Esophagus muscularis mucosa (tissue), 4 donors: ENCODE data around the gene CC2D1A. TPM values are rescaled to one million over a fixed set of nuclear protein-coding genes. Genes with fewer than 3 reads are reported as not detected.

Experiments
- DNase-seq: peaks from one replicate; pipeline ENCODE4 v3.0.0-alpha.2; 2017; ENCODE audit errors: extremely low spot score
- H3K27ac ChIP-seq, 4 donors: fragments of 200-600 bp; sonication (generic); replicated peaks in 1 of 4; 1 replicate in 3 of 4; 2 replicates in 1 of 4; pipeline ENCODE4 v1.5.1; 2016 to 2019; ENCODE audit warnings: mild to moderate bottlenecking in 1 of 4
- H3K27me3 ChIP-seq, 4 donors: fragments of 200-600 bp; sonication (generic); one replicate each; pipeline versions ENCODE4 v1.5.1 to v1.6.0; 2016 to 2019
- H3K36me3 ChIP-seq, 4 donors: fragments of 200-600 bp; sonication (generic); one replicate each; pipeline ENCODE4 v1.5.1; 2016 to 2019
- H3K4me1 ChIP-seq, 4 donors: fragments of 200-600 bp; sonication (generic); one replicate each; pipeline ENCODE4 v1.5.1; 2016 to 2019
- H3K4me3 ChIP-seq, 4 donors: fragments of 200-600 bp; sonication (generic); 1 replicate in 2 of 4; 2 replicates in 2 of 4; pipeline ENCODE4 v1.5.1; 2016 to 2019; ENCODE audit warnings: mild to moderate bottlenecking in 4 of 4, moderate library complexity in 1 of 4
- H3K9me3 ChIP-seq, 4 donors: fragments of 200-600 bp; sonication (generic); 1 replicate in 3 of 4; 2 replicates in 1 of 4; pipeline ENCODE4 v1.5.1; 2016 to 2019
- EP300 ChIP-seq: sonication (generic); formaldehyde crosslinking; IDR thresholded peaks from one replicate; pipeline ENCODE4 v1.6.1; 2017; ENCODE audit warnings: antibody characterized with exemption
- POLR2A ChIP-seq: fragments of 450-650 bp; IDR thresholded peaks from one replicate; pipeline ENCODE4 v1.6.1; 2017; ENCODE audit warnings: antibody characterized with exemption, moderate library complexity, mild to moderate bottlenecking, low read depth
- POLR2AphosphoS5 ChIP-seq, 2 donors: sonication (generic); formaldehyde crosslinking; IDR thresholded peaks; one replicate each; pipeline ENCODE4 v1.6.1; 2017; ENCODE audit warnings: antibody characterized with exemption in 2 of 2
- WGBS: methylation state at CpG from one replicate; pipeline ENCODE4 v1.1.5; 2018; 5-methylcytosine and 5-hydroxymethylcytosine counted together
- intact Hi-C: fragments of 100-400 bp; cut with DNase I; formaldehyde crosslinking; loops from one replicate; pipeline ENCODE4 v1.15.1; 2023
- total RNA-seq, 4 donors: library from RNA; depleted of rRNA; stranded (reverse); fragments of >200 nt; gene quantifications; one replicate each; pipeline versions ENCODE4 v1.1.0 to v1.2.1, GENCODE V29; 2016
- TF ChIP-seq, protein P1 (sequence below), 3 experiments: fragments of 200-600 bp in 2 of 3; fragments of 450-650 bp in 1 of 3; sonication (generic) in 2 of 3; IDR thresholded peaks; one replicate each; pipeline ENCODE4 v1.5.1; 2017 to 2019; ENCODE audit warnings: antibody characterized with exemption in 3 of 3, mild to moderate bottlenecking in 2 of 3, moderate library complexity in 1 of 3

Gene CC2D1A
- total RNA-seq, 4 donors from 2014 or later, result 22.9 to 42.8 (median 33.6) TPM

DNA sequence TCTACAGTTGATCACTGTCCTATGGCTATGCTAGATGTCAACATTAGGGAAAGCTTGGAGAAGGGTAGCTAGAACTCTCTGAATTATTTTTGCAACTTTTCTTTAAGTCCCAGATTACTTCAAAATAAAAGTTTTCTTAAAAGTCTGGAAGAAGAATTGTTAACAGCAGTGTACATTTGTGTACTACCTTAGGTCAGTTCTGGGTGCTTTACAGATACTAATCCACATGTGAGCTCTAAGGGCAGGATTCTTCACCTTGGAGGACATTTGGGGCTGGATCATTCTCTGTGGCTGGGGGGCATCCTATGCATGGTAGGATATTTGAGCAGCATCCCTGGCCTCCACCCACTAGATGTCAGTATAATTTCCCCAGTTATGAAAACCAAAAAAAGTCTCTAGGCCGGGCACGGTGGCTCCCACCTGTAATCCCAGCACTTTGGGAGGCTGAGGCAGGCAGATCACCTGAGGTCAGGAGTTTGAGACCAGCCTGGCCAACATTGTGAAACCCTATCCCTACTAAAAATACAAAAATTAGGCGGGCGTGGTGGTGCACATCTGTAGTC is 2.9 kb upstream of the CC2D1A start:
- DNase-seq, result no peak
- H3K36me3 ChIP-seq, result no peaks in the 10 kb centered on the region
- H3K4me3 ChIP-seq, result no peak overlapping the region
- TF ChIP-seq POLR2A, result no peak
- TF ChIP-seq, protein P1, sequence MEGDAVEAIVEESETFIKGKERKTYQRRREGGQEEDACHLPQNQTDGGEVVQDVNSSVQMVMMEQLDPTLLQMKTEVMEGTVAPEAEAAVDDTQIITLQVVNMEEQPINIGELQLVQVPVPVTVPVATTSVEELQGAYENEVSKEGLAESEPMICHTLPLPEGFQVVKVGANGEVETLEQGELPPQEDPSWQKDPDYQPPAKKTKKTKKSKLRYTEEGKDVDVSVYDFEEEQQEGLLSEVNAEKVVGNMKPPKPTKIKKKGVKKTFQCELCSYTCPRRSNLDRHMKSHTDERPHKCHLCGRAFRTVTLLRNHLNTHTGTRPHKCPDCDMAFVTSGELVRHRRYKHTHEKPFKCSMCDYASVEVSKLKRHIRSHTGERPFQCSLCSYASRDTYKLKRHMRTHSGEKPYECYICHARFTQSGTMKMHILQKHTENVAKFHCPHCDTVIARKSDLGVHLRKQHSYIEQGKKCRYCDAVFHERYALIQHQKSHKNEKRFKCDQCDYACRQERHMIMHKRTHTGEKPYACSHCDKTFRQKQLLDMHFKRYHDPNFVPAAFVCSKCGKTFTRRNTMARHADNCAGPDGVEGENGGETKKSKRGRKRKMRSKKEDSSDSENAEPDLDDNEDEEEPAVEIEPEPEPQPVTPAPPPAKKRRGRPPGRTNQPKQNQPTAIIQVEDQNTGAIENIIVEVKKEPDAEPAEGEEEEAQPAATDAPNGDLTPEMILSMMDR (IDR thresholded peaks at IDR 0.05), result peak in 1 of 3 experiments; percentile 35
- peaks cover 0 to 7% (median 0%) of the 10 kb centered on the region in 4 donors for H3K27me3 ChIP-seq
- peaks cover 17 to 30% (median 21%) of the 10 kb centered on the region in 4 donors for H3K4me1 ChIP-seq
- WGBS, result 93% methylated on average over 4 of the region's 4 CpGs
- no peak overlapping the region for H3K27ac ChIP-seq
- intact Hi-C loops, result no loop called here
- H3K9me3 ChIP-seq, result no peaks in the 10 kb centered on the region

DNA sequence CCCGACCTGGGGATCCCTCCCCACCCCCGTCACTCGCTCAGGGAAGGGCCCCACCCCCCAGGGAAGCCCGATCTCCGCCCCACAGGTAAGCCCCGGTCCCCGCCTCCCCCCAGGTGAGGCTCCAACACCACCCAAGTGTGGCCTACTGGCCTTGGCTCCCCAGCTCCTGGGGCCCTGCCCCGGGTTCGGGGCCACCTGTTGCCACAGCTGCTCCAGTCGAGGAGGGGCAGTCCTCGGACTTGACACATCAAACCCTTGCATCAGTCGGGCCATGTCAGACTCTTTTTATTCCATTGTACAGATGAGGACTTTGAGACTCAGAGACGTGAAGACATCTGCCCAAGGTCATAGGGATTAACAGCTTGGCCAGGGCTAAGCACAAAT is 512 bp downstream of the CC2D1A start:
- intact Hi-C loops, result no loop called here
- no peak for TF ChIP-seq POLR2AphosphoS5 (IDR thresholded peaks at IDR 0.05)
- TF ChIP-seq POLR2A, result no peak
- TF ChIP-seq EP300, result no peak
- TF ChIP-seq, protein P1 (IDR thresholded peaks at IDR 0.05), result no peak

GRCh38 chr19:13906910-13907309 is 909 bp downstream of the CC2D1A start:
- 95% methylated on average over 5 of the region's 5 CpGs for WGBS
- TF ChIP-seq, protein P1 (IDR thresholded peaks at IDR 0.05), result no peak
- TF ChIP-seq EP300 (no peak), POLR2A (no peak), POLR2AphosphoS5 (IDR thresholded peaks at IDR 0.05) (no peak)
- H3K4me1 ChIP-seq, result peaks cover 17 to 27% (median 21%) of the 10 kb centered on the region in 4 donors
- DNase-seq, result no peak
- no peak overlapping the region for H3K27ac ChIP-seq
- peaks cover 10 to 28% (median 23%) of the 10 kb centered on the region in 4 donors for H3K36me3 ChIP-seq
- peaks cover 0 to 7% (median 0%) of the 10 kb centered on the region in 4 donors for H3K27me3 ChIP-seq
- H3K4me3 ChIP-seq, result peak overlapping the region; percentile 77 to 99 (median 90)
- intact Hi-C loops, result no loop called here
- H3K9me3 ChIP-seq, result no peaks in the 10 kb centered on the region

More for the DNA sequence above, 512 bp downstream of the CC2D1A start:
- peaks cover 17 to 27% (median 21%) of the 10 kb centered on the region in 4 donors for H3K4me1 ChIP-seq
- no peaks in the 10 kb centered on the region for H3K9me3 ChIP-seq
- peaks cover 0 to 7% (median 0%) of the 10 kb centered on the region in 4 donors for H3K27me3 ChIP-seq
- no peak for DNase-seq
- H3K36me3 ChIP-seq, result peaks cover 9 to 24% (median 21%) of the 10 kb centered on the region in 4 donors
- peak overlapping the region; percentile 68 to 77 (median 76) for H3K27ac ChIP-seq
- H3K4me3 ChIP-seq, result peak overlapping the region; percentile 77 to 99 (median 90)
- 0% methylated on average over 1 of the region's 13 CpGs for WGBS

DNA sequence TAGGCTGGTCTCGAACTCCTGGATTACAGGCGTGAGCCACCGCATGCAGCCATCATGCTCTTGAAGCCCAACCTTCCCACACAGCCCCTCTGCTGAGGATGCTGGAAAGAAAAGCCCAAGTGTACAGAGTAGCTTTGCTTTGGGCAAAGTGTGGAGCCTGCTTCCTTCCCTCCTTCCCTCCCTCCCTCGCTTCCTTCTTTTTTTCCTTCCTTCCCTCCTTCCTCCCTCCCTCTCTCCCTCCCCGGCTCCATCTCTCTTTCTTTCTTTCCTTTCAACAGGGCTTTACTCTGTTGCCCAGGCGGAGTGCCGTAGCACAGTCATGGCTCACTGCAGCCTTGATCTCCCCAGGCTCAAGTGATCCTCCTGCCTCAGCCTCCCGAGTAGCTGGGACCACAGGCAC is 2.7 kb downstream of the CC2D1A start:
- TF ChIP-seq POLR2AphosphoS5 (IDR thresholded peaks at IDR 0.05), result no peak
- TF ChIP-seq EP300, result no peak
- TF ChIP-seq, protein P1 (IDR thresholded peaks at IDR 0.05), result no peak
- TF ChIP-seq POLR2A, result no peak
- H3K27me3 ChIP-seq, result peaks cover 0 to 7% (median 0%) of the 10 kb centered on the region in 4 donors
- H3K36me3 ChIP-seq, result peaks cover 22 to 46% (median 41%) of the 10 kb centered on the region in 4 donors
- peaks cover 17 to 27% (median 21%) of the 10 kb centered on the region in 4 donors for H3K4me1 ChIP-seq
- intact Hi-C loops, result no loop called here
- 90% methylated on average over 8 of the region's 8 CpGs for WGBS
- no peak for DNase-seq
- H3K9me3 ChIP-seq, result no peaks in the 10 kb centered on the region
- no peak overlapping the region for H3K27ac ChIP-seq
- no peak overlapping the region for H3K4me3 ChIP-seq
